IPS DF 4.7 (cell line): ENCODE measurements around the gene RBFA.
"Not testable (repeated sequence)": the region's sequence is repeated elsewhere in the genome, so short reads cannot be mapped to it uniquely, and the experiment has no call there.

Experiments used
- DNase-seq: peaks from one replicate; pipeline ENCODE4 v3.0.0-alpha.2; 2013; ENCODE audit warnings: low spot score; ENCODE audit errors: extremely low read depth

The RBFA gene

DNA sequence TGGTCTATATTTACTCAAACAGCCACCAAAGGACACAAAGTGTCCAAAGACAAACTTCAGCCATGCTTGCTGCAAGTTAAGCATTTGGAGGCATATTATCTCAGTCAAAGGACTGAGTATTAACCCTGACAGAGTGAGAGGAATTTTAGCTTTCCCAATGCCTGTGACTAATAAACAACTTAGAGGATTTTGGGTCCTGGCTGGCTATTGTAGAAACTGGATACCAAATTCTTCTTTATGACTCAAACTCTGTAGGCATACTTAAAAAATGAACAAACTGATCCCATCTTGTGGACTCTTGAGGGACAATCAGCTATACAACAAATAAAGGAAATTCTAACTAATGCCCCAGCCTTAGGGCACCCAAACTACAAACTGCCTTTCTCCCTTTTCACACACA is 6.5 kb upstream of the RBFA start:
- not testable (repeated sequence) for DNase-seq

DNA sequence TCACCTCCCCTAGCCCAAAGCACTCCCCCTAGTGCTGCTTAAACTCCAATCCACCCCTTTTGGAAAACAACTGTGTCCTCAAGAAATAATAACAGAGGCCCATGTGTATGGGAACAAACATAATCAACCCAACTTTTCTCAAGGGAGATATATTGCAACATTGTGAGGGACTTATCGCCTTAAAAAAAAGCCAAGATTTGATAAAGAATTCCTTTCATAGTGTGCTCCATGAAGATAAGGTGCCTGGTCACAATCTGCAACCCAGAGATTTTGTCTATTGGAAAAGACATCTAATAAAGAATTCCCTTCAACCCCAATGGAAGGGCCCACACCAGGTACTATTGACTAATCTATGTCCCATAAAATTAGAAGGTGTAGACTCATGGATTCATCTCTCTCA is 4.5 kb upstream of the RBFA start:
- DNase-seq, result no peak

DNA sequence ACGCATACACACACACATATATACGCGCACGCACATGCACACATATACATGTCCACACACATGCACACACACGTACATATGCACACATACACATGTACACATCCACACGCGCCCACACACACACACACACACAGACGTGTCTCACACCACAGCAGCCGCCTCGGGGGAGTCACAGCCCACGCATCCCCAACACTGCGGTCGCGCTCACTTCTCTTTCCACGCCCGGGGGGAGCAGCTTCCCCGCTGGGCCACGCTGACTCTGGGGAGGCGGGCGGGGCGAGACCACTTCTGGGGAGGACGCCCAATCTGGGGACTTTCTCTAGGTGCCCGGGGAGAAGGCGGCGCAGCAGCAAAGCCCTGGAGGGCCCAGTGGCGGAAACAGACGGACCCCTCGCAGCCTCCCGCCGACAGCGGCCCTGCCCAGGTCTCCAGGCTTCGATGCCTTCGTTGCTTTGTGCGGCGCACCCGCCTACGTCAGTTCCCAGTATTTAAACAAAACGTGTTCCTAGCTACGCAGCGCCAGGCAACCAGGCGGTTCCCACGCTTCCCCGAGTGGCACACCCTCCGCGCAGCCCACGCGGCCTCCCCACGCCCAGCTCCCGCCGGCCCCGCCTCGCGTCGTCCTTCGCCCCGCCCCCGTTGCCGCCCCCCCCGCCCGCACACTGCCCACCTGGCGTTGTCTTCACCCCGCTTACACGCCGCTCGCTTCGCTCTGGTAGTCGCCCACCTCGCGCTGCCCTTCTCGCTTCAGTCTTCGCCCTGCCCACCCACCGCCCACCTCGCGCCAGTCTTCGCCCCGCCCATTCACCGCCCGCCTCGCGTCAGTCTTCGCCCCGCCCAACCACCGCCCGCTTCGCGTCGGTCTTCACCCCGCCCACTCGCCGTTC is 810 bp upstream of the RBFA start:
- DNase-seq, result no peak

DNA sequence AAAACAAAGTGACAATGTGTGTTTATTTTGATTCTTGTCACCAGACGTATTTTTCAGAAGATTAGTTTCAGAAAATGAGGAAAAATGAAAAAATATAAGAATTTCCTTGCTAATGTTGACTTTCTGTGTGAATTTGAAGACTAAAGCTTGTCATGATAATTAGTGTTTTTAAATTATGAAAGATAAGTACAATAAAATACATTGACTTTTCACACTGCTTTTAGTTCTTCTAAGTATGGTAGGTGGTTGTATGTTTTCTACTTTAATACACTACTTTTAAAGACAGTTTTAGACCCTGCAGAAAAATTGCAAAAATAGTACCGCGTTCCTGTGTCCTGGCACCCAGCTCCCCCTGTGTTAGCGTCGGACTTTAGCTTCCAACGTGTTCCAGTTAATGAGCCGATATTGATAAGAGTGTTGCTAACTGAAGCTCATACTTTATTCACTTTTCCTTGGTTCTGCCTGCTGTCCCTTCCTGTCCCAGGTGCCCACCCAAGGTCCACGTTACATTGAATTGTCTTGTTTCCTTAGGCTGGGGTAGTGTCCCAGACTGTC is 695 bp downstream of the RBFA start:
- DNase-seq, result no peak

DNA sequence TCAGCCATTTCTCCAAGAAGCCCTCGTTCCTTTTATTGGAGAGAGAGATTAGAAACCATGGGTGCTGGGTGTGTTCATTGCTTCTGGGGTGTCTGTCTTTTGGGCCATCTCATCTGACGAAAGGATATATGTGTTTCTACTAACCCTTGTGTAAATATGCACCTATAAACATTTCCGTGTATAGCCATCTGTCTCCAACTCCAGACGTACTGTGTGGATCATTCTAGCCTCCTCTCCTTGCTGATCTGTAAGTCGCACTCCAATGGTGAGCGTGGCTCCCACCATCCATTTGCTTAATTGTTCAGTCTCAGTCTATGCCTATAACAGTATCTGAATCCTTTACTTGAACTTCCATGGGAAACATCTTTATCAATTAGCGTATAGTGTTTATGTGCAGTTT is 1.8 kb downstream of the RBFA start:
- no peak for DNase-seq

DNA sequence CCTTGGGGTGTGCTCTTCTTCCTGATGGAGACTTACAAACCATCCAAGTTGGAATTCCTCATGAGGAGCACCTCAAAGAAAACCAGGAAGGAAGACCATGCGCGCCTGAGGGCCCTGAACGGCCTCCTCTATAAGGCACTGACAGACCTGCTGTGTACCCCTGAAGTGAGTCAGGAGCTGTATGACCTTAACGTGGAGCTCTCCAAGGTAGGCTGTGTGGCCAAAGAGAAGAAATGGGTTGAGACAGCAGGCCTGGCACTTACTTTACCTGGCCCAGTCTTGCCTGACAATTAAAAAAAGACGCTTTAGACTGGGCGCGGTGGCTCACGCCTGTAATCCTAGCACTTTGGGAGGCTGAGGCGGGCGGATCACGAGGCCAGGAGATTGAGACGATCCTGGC is 3.1 kb downstream of the RBFA start:
- no peak for DNase-seq

DNA sequence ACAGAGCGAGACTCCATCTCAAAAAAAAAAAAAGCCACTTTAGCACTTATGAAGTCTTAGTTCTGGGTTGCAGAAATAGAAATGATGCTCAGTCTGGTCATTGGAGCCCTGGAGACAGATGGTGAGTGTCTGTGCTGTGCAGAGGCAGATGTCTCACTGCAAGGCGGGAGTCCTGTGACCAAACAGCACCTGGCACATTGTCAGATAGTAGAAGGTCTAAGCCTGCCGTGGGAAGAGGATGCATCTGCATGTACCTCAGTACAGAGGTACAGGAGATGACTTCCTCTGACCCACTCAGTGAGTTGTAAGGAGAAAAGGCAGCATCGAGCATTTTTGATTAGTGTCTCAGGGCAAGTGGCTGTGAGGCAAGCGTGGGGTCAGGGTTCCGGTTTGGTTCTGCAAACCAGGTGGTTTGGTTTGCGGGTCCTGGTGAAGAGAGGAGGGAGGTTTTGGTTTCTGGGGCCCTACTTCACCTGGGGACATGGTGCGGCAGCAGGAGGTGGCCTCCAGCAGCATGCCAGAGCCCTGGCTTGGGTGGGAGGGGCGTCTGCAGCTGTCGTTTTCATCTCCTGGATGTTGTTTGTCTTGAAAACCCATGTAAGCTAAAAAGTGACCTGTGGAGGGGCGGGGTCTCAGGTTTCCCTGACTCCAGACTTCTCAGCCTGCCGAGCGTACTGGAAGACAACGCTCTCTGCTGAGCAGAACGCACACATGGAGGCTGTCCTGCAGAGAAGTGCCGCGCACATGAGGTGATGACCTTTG is 3.8 kb downstream of the RBFA start:
- DNase-seq, result no peak

DNA sequence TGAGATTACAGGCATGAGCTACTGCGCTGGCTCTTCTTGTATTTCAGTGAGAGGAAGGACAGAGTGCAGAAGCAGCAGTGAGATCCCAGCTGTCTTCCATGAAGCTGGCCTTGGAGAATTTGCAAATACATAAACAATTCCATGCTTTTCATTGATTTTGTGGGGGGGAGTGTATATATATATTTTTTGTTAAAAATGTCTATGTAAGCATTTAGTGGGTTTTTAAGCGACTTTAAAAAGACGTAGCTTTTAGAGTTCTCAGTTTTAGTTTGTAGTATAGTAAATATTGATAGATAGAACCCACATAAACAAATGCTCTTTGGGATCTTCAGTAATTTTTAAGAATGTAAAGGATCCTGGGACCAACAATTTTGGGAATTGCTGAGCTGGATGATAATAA is 6.3 kb downstream of the RBFA start:
- no peak for DNase-seq

DNA sequence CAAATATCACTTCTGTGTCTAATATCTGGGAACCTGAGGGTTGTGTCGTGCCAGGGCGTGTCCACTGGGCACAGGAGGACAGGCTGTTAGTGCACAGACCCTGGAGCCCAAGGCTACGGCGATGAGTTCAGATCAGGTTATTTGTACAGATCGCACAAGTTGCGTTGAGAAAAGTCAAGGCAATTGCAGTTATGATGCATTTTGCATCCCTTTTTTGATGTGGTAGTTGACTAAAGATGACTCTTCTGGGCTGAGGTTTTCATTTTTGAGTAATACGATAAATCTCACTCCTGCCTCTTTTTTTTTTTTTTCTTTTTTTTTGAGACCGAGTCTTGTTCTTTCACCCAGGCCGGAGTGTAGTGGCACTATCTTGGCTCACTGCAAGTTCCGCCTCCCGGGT is 7.2 kb downstream of the RBFA start:
- no peak for DNase-seq

DNA sequence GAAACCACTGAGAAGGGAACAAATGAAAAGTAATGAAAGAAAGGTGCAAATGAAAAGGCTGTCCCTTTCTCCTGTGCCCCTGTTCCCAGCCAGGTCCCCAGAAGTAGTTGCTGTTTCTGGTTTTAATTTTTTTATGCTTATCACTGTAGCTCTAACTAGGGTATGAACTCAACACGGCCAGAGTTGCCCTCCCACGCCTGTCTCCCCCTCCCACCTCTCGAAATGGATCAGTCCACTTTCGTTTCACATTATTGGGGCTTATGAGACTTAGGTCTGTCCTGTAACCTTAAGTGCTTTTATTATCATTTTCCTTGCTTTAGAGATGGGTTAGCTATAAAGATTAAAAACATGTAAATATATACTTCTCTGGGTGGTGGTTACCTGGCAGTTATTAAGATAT is 8.6 kb downstream of the RBFA start:
- no peak for DNase-seq

DNA sequence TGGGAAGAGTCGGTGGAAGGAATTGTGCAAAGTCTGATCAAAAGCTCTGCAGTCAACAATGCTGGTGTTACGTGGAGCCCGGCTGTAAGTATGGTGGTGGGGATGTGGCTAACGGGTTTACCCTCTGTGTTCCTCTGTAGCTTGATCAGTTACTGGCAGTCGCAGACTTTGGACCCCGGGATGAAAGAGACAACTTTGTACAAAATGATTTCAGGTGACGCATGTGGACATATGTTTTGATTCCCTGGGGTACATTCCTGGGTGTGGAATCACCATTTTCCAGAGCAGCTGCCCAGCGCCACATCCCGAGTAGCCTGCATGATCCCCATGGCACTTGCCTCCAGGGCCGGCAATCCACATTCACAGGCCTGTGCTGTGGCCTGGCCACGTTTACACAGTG is 9.8 kb downstream of the RBFA start:
- DNase-seq, result no peak

DNA sequence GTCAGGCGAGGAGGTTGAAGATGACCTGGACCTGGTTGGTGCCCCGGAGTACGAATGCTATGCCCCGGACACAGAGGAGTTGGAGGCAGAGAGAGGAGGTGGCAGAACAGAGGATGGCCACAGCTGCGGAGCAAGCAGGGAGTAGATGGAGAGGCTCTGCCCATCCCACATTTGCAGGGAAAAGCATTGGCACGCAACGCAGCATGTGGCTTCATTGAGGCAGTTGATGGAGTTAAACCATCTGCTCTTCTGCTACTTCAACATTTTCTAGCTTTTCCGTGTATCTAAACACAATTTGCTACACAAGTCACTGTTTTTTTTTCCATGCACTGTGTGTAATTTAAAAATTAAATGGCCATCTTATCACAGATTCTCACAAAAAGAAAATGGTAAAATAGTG is 11.8 kb downstream of the RBFA start:
- no peak for DNase-seq

DNA sequence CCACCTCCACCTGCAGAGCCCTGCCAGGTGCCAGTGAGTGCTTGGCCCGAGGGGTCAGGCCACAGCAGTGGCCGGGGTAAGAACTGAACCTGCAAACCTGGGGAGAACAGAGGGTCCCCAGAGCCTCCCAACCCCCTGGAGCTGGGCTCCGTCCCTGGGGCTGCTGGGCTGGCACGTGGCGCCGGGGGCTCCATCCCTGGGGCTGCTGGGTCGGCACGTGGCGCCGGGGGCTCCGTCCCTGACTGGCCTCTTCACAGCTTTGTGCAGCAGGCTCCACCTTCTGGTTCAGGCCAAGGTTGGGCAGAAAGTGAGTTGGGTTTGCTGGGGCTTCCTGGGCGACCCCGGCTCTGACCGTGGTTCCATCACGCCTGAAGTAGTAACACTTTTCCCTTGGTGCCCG is 12.2 kb downstream of the RBFA start:
- DNase-seq, result no peak

DNA sequence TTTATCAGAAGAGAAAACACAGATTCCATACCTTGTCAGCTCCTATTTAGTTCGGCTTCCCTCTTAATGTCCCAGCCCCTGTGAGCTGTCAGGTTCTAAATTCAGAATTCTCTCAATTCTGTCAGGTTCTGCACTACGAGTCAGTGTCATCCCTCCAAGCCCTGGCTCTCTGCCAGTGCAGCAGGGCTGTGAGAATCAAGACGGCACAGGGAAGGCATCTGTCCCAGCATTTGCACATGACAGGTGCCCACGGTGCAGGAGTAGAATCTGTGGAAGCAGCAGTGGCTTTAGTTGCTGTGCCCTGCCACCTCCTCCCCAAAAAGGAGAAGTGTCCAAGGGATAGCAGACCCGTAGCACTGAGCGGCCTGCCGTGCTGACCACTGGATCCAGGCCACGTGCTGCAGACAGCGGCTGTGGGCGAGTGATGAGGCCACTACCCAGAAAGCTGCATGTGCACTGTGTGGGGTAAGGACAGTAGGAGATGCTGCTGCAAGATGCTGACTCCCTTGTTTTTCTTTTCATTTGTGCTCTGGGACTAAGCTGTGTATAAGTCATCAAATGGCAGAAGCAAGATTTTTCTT is 12.8 kb downstream of the RBFA start:
- DNase-seq, result no peak

DNA sequence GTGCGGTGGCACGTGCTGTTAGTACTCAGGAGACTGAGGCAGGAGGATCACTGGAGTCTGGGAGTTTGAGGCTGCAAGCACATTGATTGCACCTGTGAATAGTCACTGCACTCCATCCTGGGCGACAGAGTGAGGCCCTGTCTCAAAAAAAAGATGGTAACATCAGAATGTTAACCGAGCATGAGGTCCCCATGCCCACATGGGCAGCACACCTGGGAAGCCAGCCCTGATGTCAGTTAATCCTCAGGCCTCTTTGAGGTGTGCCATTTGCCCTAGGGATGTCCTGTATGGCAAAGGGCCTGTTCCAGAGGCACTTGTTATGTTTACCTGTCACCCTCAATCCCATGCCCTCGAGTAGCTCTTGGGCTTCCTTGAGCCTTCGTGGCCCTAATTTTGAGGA is 16.6 kb downstream of the RBFA start:
- no peak for DNase-seq

DNA sequence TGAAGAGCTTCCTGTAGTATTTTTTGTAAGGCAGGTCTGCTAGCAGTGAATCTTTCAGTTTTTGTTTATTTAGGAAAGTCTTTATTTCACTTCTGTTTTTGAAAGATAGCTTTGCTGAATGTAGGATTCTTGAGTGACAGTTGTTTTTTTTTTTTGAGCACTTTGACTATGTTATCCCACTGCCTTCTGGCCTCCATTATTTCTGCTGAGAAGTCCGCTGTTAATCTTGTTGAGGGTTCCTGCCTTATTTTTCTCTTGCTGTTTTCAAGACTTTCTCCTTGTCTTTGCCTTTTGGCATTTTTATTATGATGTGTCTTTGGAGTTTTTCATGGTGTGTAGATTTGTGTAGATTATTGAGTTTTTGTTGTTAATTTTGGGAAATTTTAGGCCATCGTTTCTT is 21.9 kb downstream of the RBFA start:
- DNase-seq, result no peak

DNA sequence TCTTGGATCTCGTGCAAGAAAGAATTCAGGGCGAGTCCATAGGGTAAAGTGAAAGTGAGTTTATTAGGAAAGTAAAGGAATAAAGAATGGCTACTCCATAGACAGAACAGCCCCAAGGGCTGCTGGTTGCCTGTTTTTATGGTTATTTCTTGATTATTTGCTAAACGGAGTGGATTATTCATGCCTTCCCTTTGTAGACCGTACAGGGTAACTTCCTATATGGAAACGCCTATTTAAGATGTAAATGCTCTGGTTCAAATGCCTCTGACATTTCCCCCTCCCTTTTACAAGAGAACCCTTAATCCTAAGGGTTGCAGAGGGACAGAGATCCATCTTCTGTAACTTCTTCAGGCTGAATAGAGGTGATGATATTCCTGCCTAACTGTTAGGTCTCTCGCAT is 25.7 kb downstream of the RBFA start:
- DNase-seq, result no peak

DNA sequence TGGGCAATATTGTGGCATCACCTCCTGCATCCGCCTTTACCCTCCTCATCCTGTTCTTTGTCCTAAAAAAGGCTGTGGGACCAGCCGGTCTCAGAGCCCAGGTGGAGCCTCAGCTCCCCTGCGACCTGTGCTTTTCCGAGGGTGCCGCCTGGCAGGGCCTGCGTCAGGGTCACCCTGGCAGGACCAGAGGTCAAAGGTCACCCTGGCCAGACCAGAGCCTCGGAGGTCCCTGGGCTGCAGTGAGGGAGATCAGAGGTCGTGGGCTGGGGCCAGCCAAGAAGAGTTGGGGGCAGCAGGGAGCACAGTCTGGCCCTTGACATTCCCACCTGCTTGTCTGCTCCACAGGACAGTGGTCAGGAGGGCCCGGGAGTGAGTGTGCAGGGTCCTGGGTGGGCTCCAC is 31.5 kb downstream of the RBFA start:
- DNase-seq, result no peak

DNA sequence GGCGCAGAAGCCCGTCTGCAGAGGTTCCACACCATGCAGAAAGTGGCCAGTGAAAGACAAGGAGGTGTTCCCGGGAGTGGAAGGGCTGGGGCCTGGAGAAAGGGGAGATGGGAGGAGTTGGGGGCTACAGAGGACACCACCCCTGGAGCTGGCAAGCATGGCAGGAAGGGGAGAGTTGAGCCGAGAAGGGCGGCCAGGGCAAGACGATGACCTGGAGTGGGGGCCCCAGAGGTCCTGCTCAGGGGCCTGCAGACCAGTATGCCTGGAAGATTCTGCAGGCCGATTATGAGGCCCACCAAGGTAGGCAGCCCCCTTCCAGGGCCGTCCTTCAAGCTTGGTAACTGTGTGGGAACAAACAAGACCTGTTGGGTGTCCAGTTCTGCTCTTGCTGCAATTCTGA is 33.1 kb downstream of the RBFA start:
- no peak for DNase-seq

DNA sequence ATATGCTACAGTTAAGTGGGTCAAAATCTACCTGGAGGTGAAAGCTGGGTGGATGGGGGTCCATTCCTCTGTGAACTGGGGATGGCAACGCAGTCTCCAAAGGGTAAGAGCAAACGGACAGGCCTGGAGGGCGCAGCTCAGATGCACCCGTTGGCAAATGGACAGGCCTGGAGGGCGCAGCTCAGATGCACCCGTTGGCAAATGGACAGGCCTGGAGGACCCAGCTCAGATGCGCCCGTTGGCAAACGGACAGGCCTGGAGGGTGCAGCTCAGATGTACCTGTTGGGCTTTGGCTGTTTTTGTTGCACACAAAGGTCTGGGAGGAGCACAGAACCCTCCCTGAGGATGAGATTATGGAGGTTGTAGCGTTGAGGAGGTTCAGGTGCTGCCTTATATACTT is 33.7 kb downstream of the RBFA start:
- no peak for DNase-seq

DNA sequence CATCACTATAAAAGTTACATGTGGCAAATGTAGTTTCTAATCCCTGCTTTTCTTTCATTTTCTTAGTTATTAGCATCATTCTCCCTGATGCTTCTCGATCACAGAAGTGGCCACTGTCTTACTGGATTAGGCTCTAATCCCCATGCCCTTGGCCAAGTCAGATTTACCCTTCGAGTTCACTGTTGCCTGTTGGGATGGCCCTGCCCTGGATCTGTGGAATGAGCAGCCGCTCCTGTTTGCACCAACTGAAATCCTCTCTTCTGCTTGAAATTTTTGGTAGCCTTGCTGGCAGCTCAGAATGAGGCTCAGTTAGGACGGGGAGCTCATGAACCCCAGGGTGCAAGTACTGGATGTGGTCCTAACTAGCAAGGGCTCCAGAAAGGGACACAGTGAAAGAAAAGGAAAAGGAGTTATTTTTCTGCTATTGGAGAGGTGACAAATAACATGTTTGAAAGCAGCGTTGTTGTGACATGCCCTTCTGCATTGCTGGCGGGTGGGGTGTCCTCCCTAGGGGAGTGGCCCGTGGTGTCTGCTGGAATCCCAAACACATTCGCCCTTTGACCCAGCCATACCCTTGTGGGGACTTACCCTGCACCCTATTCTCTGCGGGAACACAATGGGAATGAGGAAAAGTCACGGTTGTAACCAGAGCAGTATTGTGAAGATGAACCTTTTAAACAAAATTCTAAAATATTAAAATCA is 34.5 kb downstream of the RBFA start:
- no peak for DNase-seq

DNA sequence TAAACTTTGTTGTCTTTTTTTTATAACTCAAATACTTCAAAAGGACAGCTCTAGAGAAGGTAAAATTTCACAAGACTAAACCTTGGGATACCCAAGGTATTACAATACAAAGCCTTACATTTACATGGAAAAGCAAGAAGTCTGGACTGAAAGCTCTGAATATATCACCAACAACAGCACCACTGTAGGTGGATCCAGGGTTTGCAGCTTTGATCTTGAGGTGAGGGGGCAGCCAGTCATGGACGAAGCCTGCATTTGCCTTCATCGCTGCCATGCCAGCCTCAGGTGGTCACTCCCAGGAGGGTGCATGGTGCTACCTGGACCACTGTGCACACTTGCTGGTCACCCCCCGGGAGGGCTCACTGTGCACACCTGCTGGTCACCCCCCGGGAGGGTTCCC is 36.6 kb downstream of the RBFA start:
- no peak for DNase-seq
